SJCRH30 (cell line): ENCODE measurements around the gene INSL3. TPM values are rescaled to one million over a fixed set of nuclear protein-coding genes. Genes with fewer than 3 reads are reported as not detected.

Experiments used
- DNase-seq, 2 experiments: peaks; one replicate each; pipeline ENCODE4 v3.0.0-alpha.2; 2015 to 2020
- H3K27ac ChIP-seq: fragments of 250-450 bp; sonication (Bioruptor Pico); 2 replicates; pipeline ENCODE4 v1.5.1; 2020; ENCODE audit warnings: mild to moderate bottlenecking, moderate library complexity
- H3K27me3 ChIP-seq: fragments of 250-450 bp; sonication (Bioruptor Pico); 2 replicates; pipeline ENCODE4 v1.5.1; 2020; ENCODE audit warnings: mild to moderate bottlenecking, moderate library complexity
- H3K36me3 ChIP-seq: fragments of 250-450 bp; sonication (Bioruptor Pico); 2 replicates; pipeline ENCODE4 v1.5.1; 2020; ENCODE audit warnings: mild to moderate bottlenecking, moderate library complexity
- H3K4me1 ChIP-seq: fragments of 250-450 bp; sonication (Bioruptor Pico); 2 replicates; pipeline ENCODE4 v1.5.1; 2020; ENCODE audit warnings: mild to moderate bottlenecking, moderate library complexity
- H3K4me3 ChIP-seq: fragments of 250-450 bp; sonication (Bioruptor Pico); 2 replicates; pipeline ENCODE4 v1.5.1; 2020; ENCODE audit warnings: mild to moderate bottlenecking, moderate library complexity
- H3K9me3 ChIP-seq: fragments of 250-450 bp; sonication (Bioruptor Pico); replicated peaks from 2 replicates; pipeline ENCODE4 v1.5.1; 2020; ENCODE audit warnings: mild to moderate bottlenecking, moderate library complexity
- total RNA-seq: library from RNA; depleted of rRNA; stranded (reverse); fragments of >200 nt; shearing (Covaris generic); gene quantifications from 2 replicates; pipeline ENCODE4 v1.2.3, GENCODE V29; 2014; rRNA removed

Gene INSL3
- total RNA-seq, 1 experiment from 2014 or later = not detected

DNA sequence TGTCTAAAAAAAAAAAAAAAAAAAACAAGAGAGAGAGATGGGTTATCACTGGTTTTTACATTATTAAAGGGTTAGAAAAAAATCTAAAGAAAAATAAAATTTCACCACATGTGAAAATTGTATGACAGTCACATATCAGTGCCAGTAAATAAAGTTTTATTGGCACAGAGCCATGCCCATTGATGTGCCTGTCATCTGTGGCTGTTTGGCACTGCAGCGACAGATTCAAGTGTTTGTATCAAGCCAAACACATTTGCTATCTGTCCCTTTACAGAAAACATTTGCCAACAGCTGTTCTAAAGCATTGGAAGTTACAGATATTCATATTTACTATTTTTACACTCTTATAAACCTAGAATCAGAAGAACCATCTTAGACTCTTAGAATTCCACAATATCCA lies 53.8 kb downstream of the INSL3 start:
- Histone ChIP-seq H3K27ac (no peak overlapping the region), H3K27me3 (no peaks in the 10 kb centered on the region), H3K4me1 (no peaks in the 10 kb centered on the region), H3K4me3 (no peak overlapping the region), H3K36me3 (no peaks in the 10 kb centered on the region), H3K9me3 (no peaks in the 10 kb centered on the region)
- no peak for DNase-seq

DNA sequence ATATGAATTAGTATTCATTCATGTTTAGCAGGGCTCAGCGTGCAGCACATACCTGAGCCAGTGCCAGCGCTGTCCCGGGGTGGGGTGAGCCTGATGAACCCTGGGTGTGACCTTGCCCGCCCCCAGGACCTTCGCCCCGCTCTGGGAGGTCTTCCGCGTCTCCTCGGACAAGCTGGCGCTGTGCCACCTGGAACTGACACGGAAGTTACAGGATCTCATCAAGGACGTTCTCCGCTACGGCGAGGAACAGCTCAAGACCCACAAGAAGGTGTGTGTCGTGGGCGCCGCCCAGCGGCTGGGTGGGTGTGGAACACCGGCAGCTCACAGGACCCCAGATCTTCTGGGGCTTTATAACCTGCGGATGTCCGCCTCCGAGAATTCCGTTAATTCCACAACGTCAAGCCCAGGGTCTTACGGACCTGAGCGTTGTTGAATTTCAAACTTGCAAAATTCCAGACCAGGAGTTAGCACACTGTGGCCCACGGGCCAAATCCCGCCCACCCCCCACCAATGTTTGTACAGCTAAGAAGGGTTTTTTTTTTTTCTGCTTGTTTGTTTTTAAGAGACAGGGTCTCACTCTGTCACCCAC lies 54.7 kb downstream of the INSL3 start:
- Histone ChIP-seq H3K4me1 (no peaks in the 10 kb centered on the region), H3K4me3 (no peak overlapping the region), H3K9me3 (no peaks in the 10 kb centered on the region), H3K27me3 (no peaks in the 10 kb centered on the region), H3K36me3 (no peaks in the 10 kb centered on the region), H3K27ac (no peak overlapping the region)
- peak; percentile 93 to 96 for DNase-seq

Other genes with a start within 250 kb of the INSL3 start
- 0.02 TPM in 1 of 2 replicates, not detected in the other for gene UNC13A, start 133.2 kb downstream of the INSL3 start, total RNA-seq
- gene MAP1S, start 102.0 kb downstream of the INSL3 start, total RNA-seq = 27.3 and 29.6 TPM in 2 replicates
- gene FCHO1, start 70.0 kb downstream of the INSL3 start, total RNA-seq = 2.8 and 3.0 TPM in 2 replicates
- gene B3GNT3, start 26.4 kb downstream of the INSL3 start, total RNA-seq = not detected in 2 replicates
- 0.03 and 0.04 TPM in 2 replicates for gene JAK3, start 26.5 kb upstream of the INSL3 start, total RNA-seq
- 2,642 and 3,011 TPM in 2 replicates for gene RPL18A, start 38.4 kb upstream of the INSL3 start, total RNA-seq
- not detected in 2 replicates for gene SLC5A5, start 50.4 kb upstream of the INSL3 start, total RNA-seq
- 106 and 111 TPM in 2 replicates for gene CCDC124, start 111.5 kb upstream of the INSL3 start, total RNA-seq
- not detected in 2 replicates for gene KCNN1, start 145.6 kb upstream of the INSL3 start, total RNA-seq
- 1.9 and 2.0 TPM in 2 replicates for gene ARRDC2, start 186.7 kb upstream of the INSL3 start, total RNA-seq